Activated effector memory CD4-positive, alpha-beta T cell treated with Interleukin-2 at 50 U/mL for 16 hours (primary cell): ENCODE data around the gene NANS.
"Not testable (repeated sequence)": the region's sequence is repeated elsewhere in the genome, so short reads cannot be mapped to it uniquely, and the experiment has no call there.

ENCODE experiments used
- DNase-seq: peaks from one replicate; pipeline ENCODE4 v3.0.0-alpha.2; 2020

The NANS gene

DNA sequence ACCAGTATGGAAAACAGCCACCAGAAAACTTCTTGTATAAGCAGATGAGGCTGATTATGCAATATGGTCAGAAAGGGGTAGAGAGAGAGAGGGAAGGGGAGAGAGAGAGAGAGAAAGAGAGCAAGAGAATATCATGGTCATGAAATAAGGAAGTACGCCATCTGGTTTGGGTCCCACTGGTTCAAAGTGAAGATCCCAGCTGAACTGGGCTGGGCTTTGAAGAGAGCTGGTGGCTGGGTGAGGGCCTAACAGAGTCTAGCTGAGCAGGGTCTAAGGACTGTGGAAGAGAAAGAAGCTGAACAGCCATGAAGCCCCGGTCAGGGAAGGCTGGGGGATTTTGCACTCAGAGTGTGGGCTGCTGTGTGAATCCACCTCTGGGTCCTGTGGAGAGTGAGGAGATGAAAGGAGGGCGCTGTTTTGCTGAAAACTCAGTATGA lies 47.9 kb downstream of the NANS start:
- DNase-seq: no peak

DNA sequence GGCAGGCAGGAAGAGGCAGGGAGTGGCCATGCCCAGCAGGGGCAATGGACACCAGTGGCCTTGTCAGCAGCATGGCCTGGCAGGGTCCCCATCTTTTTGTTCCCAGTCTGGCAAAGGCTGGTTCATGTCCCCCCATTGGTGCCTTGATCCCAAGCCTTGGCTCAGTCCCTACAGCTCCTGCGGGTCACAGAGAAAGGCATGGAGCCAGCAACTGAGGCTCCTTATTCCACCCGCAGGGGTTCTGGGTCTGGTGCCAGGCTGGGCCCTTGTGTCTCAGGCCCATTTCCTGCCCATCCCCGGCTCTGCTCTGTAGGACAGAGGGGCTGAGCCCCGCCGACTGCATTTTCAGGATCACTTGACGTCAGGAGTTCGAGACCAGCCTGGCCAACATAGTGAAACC lies 48.5 kb downstream of the NANS start:
- DNase-seq: no peak

DNA sequence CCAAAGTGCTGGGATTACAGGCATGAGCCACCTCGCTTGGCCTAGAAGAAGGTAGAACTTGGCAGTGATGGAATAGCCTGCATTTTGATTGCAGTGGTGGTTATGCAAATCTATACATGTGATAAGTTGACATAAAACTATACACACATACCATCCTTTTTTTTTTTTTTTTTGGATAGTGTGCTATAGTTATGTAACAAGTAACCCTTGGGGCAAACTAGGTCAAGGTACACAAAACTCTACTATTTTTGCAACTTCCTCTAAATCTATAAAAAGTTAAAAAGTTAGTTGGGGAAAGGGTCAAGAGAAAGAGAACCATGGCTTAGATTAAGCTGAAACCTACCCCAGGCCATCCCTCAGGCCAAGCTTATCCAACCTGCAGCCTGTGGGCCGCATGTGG lies 51.4 kb downstream of the NANS start:
- no peak for DNase-seq

GRCh38 chr9:98108531-98109031 lies 52.0 kb downstream of the NANS start:
- no peak for DNase-seq

DNA sequence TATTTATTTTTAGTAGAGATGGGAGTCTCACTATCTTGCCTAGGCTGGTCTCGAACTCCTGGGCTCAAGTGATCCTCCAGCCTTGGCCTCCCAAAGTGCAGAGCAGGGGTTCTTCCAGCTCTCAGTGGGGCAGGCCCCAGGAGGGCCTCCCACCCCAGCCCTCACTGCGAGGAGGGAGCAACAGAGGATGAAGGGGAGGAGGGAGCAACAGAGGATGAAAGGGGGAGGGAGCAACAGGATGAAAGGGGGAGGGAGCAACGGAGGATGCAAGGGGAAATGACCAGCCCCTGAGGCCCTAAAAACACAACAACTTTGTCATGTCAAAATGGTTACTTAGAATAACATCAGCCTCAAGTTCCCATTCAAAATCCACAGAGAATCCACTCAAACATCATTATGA lies 52.5 kb downstream of the NANS start:
- DNase-seq: no peak

- not testable (repeated sequence) for DNase-seq
These were observed 60.6 kb downstream of the NANS start for GRCh38 chr9:98117097-98117496.

DNA sequence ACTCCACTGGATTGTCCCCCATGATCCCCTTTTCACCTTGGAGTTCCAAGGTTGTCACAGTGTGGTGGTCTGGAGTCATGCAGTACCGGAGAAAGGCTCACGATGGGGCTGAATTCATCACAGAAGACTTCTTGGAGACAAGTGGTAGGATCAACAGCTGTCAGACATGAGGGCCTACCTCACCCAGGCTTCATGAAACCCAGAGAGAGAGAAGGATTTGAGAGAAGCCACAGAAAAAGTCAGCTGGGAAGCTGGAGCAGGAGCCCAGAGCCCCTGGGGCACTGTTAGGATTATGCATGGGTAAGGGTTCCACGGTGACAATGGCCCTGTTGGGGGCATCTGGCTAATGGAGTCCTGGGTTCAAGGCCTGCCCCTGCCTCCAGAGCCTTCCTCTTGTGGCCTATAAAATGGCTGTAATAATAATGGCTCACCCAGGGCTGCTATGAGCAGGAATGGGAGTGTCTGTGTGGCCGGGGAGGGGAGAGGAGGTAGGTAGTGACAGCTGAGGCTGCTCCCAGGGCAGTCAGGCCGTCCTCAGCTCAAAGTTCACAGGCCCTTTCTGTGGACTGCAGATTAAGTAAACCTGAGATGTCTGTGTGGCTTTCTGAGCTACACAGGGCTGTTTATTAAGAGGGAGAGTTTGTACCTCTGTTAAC lies 61.6 kb downstream of the NANS start:
- peak; percentile 25 for DNase-seq

DNA sequence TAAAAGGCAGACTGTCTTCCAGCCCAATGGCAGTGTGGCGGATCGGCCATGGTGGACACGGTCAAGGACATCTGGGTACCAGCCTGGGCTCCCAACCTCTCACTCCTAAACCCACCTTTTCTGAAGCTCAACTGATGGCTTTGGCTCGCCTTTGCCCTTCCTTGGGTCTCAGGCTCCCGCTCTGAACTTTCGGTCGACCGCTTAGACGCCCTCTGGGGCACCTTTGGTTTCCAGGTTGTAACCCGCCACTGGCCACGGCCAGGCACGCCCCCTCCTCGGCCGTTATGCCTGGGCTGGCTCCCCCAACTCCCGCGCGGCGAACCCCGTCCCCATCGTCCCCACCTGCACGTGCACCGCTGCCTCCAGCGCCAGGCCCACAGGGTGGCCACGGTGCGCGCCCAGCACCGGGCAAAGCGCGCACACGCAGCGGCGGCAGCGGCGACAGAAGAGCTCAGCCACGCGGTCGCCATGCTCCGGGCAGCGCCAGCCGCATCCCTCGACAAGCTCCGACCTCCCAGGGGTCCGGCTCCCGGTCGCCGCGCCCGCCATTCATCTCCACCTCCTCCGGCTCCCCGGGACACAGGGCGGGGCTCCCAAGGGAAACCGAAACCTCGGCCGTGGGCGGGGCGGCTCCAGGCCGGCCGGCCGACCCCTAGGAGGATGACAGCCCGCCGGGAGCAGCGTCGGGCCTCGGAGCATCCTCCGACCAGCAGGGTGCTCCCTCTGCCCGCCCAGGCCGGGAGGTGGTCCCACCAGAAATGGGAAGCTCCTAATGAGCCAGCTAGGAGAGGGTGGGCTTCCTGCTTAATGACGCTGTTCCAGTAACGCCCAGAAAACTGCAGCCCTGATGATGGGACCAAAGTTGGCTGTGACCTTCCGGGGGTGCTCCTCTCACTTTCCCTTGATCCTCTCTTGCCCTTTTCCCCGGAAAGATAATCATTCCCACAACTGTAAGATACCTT lies 62.4 kb downstream of the NANS start, which contains the start of gene TRIM14:
TRIM14 (minus strand) TSS at position 583 of the 962 bp plus-strand sequence; CDS start at position 549, 34 bp downstream.
- DNase-seq: peak; percentile 36

DNA sequence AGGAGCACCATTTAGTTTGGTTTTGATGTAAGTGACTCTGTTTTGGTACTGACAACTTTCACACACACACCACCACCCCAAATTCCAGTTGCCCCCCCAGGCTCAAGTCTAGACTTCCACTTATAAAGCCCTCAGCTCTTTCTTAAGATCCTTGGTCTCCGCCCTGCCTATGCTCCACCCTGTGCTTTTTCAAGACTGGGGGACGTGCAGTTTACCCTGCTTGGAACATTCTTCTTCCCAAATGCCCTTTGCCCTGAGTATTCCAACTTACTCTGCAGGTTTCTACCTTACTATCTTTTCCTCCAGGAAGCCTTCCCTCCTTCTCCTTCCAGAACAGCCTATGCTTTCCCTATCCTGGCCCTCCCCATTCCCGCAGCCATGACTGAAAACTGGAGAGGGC lies 63.9 kb downstream of the NANS start:
- DNase-seq: no peak

GRCh38 chr9:98121058-98121457 lies 64.5 kb downstream of the NANS start:
- no peak for DNase-seq

DNA sequence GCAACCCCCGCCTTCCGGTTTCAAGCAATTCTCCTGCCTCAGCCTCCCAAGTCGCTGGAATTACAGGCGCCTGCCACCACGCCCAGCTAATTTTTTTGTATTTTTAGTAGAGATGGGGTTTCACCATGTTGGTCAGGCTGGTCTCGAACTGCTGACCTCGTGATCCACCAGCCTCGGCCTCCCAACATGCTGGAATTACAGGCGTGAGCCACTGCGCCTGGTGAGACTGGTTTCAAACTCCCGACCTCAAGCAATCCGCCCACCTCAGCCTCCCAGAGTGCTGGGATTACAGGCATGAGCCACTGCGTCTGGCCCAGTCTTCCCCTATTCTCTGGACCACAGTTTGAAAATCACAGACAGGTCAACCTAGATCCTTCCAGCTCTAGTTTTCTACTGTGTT lies 67.6 kb downstream of the NANS start:
- DNase-seq: not testable (repeated sequence)

DNA sequence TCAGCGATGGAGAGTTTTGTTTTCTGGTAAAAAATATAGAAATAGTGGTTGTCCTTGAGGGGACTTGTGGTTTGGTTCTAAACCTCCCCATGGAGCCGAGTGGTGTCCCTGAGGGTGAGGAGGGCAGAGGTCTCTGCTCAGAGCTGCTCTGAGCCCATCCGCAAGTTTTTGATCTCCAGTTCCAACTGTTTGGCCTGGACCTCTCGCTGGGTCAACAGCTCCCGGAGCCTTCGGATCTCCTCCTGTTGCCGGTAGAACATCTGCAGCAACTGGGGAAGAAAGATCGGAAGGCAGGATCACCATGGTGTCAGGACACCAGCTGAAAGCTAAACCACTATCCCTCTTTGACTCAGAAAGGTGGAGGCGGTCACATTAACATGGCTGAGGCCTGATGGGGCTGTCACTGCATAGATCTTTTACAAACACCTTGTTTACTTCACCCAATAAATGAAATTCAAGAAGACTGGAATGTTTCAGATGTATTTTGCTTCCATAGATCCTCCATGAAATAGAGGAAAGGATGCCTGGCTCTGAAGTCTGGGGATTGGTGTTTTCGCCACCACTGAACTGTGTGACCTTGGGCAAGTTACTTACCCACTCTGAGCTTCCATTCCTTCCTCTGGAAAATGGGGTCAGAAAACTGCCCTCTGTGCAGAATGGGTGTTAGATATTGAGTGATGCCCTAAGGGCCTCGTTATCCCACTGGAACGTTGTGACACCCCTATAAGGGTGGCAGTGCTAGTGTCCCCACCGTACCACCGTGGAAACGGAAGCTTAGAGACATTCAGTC lies 68.3 kb downstream of the NANS start:
- no peak for DNase-seq

DNA sequence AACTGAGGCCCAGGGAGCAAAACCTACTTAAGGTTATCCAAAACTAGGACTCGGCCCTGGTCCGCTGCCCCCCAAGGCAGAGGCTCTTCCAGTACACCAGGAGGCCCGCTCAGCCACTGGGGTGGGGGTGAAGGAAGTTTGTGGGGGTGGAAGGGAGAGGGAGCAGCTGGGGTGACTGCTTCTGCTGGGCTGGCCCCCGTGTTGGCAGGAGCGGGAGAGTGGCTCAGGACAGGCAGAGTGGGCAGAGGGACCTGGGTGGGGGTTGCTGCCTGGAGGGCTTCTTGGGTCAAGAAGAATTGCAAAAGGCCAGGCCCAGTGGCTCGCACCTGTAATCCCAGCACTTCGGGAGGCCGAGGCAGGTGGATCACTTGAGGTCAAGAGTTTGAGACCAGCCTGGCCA lies 70.7 kb downstream of the NANS start:
- DNase-seq: no peak

- DNase-seq: no peak
These were observed 71.8 kb downstream of the NANS start for GRCh38 chr9:98128316-98128715.

- DNase-seq: no peak
These were observed 72.9 kb downstream of the NANS start for GRCh38 chr9:98129451-98129881.

- DNase-seq: not testable (repeated sequence)
These were observed 73.5 kb downstream of the NANS start for GRCh38 chr9:98130060-98130459.

DNA sequence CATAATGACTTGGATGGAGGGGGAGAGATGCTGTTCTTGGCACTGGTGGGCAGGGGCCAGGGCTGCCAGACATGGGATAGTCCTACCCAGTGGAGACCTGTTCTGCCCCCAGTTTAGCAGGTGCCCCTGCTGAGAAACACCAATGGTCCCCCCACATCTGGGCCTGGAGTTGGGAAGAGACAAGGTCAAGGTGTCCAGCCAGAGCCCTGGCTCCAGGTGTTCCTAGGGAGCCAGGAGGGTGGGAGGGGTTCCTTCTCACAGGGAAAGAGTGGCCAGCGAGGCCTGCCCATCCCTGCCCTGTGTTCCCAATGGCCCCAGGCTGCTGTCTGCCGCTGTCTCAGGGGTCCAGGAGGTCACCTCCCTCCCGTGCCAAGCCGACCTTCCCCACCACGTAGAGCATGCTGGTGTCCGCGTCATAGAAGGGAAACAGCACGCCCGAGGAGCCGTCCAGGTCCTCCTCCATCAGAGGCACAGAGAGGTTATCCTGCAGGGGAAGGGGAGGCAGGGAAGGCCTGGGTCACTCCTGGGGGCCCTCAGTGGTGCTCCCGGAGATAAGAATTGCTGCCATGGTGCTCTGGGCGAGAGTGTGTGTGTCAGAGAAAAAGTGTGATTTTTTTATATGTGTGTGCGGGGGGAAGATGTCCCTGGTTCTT lies 74.2 kb downstream of the NANS start:
- no peak for DNase-seq

GRCh38 chr9:98132158-98132557 lies 75.6 kb downstream of the NANS start:
- DNase-seq: no peak
